Panc1 (cell line): ENCODE data around the gene CRB2.

Experiments
- CTCF ChIP-seq: fragments of 450-650 bp; IDR thresholded peaks from 2 replicates; pipeline ENCODE4 v1.5.1; 2017; ENCODE audit warnings: mild to moderate bottlenecking
- POLR2AphosphoS5 ChIP-seq: IDR thresholded peaks from 2 replicates; pipeline ENCODE4 v1.6.1; 2012; ENCODE audit warnings: mild to moderate bottlenecking, low read depth, low read length, moderate library complexity
- SIN3A ChIP-seq: IDR thresholded peaks from 2 replicates; pipeline ENCODE4 v1.6.1; 2012; ENCODE audit warnings: low read depth, mild to moderate bottlenecking, low read length, moderate library complexity, borderline replicate concordance; ENCODE audit not compliant: insufficient read depth

DNA sequence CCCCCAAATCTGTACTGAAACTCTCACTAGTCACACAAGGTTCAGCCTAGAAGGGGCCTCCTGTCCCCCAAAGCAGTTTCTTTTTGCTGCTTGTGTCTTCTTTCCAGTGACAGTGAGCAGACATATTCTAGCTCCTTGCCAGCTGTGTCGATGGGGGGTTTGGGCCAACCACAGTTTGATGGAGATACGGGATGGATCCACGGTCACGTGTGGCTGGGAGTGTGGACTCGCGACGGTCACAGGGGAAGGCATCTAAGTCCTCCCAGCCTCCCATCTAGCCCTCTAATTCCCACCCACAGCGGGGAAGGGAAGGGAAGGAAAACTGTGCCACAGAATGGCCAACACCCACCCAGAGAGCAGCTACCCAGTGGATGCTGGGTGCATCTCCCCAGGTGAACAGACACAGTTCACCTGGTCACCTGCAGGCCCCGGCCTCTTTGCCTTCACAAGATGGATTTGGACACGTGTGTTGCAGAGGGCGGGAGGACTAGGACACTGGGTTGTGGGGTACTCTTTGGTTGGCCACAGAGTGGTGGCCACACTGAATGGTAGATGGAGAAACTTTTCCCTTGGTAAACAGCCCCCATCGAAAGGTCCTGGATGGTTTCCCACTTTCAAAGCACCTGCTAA is 54.4 kb downstream of the CRB2 start:
- TF ChIP-seq CTCF = no peak
- TF ChIP-seq POLR2AphosphoS5 = no peak
- no peak for TF ChIP-seq SIN3A
